ENCODE data around the gene ARHGAP21. TPM values are rescaled to one million over a fixed set of nuclear protein-coding genes. Genes with fewer than 3 reads are reported as not detected.

Gene ARHGAP21
- polyA plus RNA-seq, 1 donor (not counting 4 experiments of a cell fraction or from before 2014, with no cell fraction given), result 78.5 TPM

GRCh38 chr10:24694086-24694485, 29.6 kb downstream of the ARHGAP21 start:
- Histone ChIP-seq H3K4me2 (ENCODE audit: control insufficient read depth, extremely low read depth, insufficient read depth, low read depth, low read length) (no peak overlapping the region), H3K9ac (ENCODE audit: control insufficient read depth, extremely low read depth, insufficient read depth, low read length) (no peak overlapping the region), H4K20me1 (ENCODE audit: control insufficient read depth, extremely low read depth, insufficient read depth, low read length) (peaks cover 10% of the 10 kb centered on the region), H3K36me3 (ENCODE audit: control insufficient read depth in 2 of 2, extremely low read depth in 1 of 2, insufficient read depth in 2 of 2, low read length in 2 of 2) (peaks cover 0 to 4% of the 10 kb centered on the region in 2 experiments), H3K9me3 (ENCODE audit: control insufficient read depth, low read depth, low read length) (no peaks in the 10 kb centered on the region), H3K4me3 (ENCODE audit: control insufficient read depth in 2 of 3, extremely low read depth in 1 of 3, insufficient read depth in 2 of 3, low read depth in 1 of 3, low read length in 3 of 3) (no peak overlapping the region), H3K9me1 (ENCODE audit: control insufficient read depth, extremely low read depth, insufficient read depth, low read length) (peaks cover 2% of the 10 kb centered on the region), H3K4me1 (ENCODE audit: control insufficient read depth, extremely low read depth, insufficient read depth, low read length) (no peaks in the 10 kb centered on the region), H3K27me3 (ENCODE audit: control insufficient read depth, extremely low read depth, insufficient read depth, low read length) (no peaks in the 10 kb centered on the region), H2AFZ (ENCODE audit: control insufficient read depth, low read length) (no peak overlapping the region), H3K27ac (ENCODE audit: control insufficient read depth, insufficient read depth, low read length) (no peak overlapping the region), H3K79me2 (ENCODE audit: control insufficient read depth, insufficient read depth, low read length) (peaks cover 92% of the 10 kb centered on the region)
- dilution Hi-C loops (cut with MboI; ENCODE audit: extremely low pct_ligation_motif_present, low sequenced_read_pairs), result no loop called here
- FAIRE-seq (no peak), DNase-seq (ENCODE audit: low read depth, low spot score) (no peak)
- TF ChIP-seq EZH2 (IDR thresholded peaks at IDR 0.05; ENCODE audit: low read length) (no peak), CTCF (optimal IDR thresholded peaks at IDR 0.05 in 1 of 3, IDR thresholded peaks at IDR 0.05 in 1 of 3, conservative IDR thresholded peaks at IDR 0.05 in 1 of 3; ENCODE audit: extremely low read depth in 1 of 3, insufficient read depth in 2 of 3, low read length in 3 of 3) (no peak)

GRCh38 chr10:24690961-24691512, 32.6 kb downstream of the ARHGAP21 start:
- Histone ChIP-seq H4K20me1 (ENCODE audit: control insufficient read depth, extremely low read depth, insufficient read depth, low read length) (peaks cover 1% of the 10 kb centered on the region), H3K4me3 (ENCODE audit: control insufficient read depth in 2 of 3, extremely low read depth in 1 of 3, insufficient read depth in 2 of 3, low read depth in 1 of 3, low read length in 3 of 3) (no peak overlapping the region), H3K9me3 (ENCODE audit: control insufficient read depth, low read depth, low read length) (no peaks in the 10 kb centered on the region), H3K36me3 (ENCODE audit: control insufficient read depth in 2 of 2, extremely low read depth in 1 of 2, insufficient read depth in 2 of 2, low read length in 2 of 2) (peaks cover 0 to 3% of the 10 kb centered on the region in 2 experiments), H2AFZ (ENCODE audit: control insufficient read depth, low read length) (no peak overlapping the region), H3K79me2 (ENCODE audit: control insufficient read depth, insufficient read depth, low read length) (peaks cover 86% of the 10 kb centered on the region), H3K9ac (ENCODE audit: control insufficient read depth, extremely low read depth, insufficient read depth, low read length) (no peak overlapping the region), H3K4me1 (ENCODE audit: control insufficient read depth, extremely low read depth, insufficient read depth, low read length) (peaks cover under 1% of the 10 kb centered on the region), H3K9me1 (ENCODE audit: control insufficient read depth, extremely low read depth, insufficient read depth, low read length) (peaks cover 2% of the 10 kb centered on the region), H3K27ac (ENCODE audit: control insufficient read depth, insufficient read depth, low read length) (no peak overlapping the region), H3K27me3 (ENCODE audit: control insufficient read depth, extremely low read depth, insufficient read depth, low read length) (no peaks in the 10 kb centered on the region), H3K4me2 (ENCODE audit: control insufficient read depth, extremely low read depth, insufficient read depth, low read depth, low read length) (no peak overlapping the region)
- dilution Hi-C loops (cut with MboI; ENCODE audit: extremely low pct_ligation_motif_present, low sequenced_read_pairs), result no loop called here
- FAIRE-seq (no peak), DNase-seq (ENCODE audit: low read depth, low spot score) (no peak)
- TF ChIP-seq CTCF (optimal IDR thresholded peaks at IDR 0.05 in 1 of 3, IDR thresholded peaks at IDR 0.05 in 1 of 3, conservative IDR thresholded peaks at IDR 0.05 in 1 of 3; ENCODE audit: extremely low read depth in 1 of 3, insufficient read depth in 2 of 3, low read length in 3 of 3) (no peak), EZH2 (IDR thresholded peaks at IDR 0.05; ENCODE audit: low read length) (no peak)
